Stimulated activated CD4-positive, alpha-beta T cell treated with anti-CD3 and anti-CD28 coated beads, Interleukin-2, amount 100 ng/mL, for 48 hours (primary cell): ENCODE measurements around the gene TERT.
"Not testable (repeated sequence)": the region's sequence is repeated elsewhere in the genome, so short reads cannot be mapped to it uniquely, and the experiment has no call there.

Experiments used
- DNase-seq, 2 donors: peaks; one replicate each; pipeline ENCODE4 v3.0.0-alpha.2; 2020

TERT gene

GRCh38 chr5:1294835-1295649, at the start of gene TERT:
Gene TERT (minus strand): TSS chr5:1295068. CDS start chr5:1294989, 79 bp downstream.
- DNase-seq: peak; percentile 76 to 80

- DNase-seq: peak; percentile 10 to 12
Observed at GRCh38 chr5:1343931-1344901, 49.3 kb upstream of the TERT start.

- DNase-seq: no peak
Observed at GRCh38 chr5:1343315-1343751, 48.5 kb upstream of the TERT start.

- not testable (repeated sequence) for DNase-seq
Observed at GRCh38 chr5:1342711-1343110, 47.8 kb upstream of the TERT start.

- no peak for DNase-seq
Observed at GRCh38 chr5:1342268-1342667, 47.4 kb upstream of the TERT start.

GRCh38 chr5:1341863-1342262, 47.0 kb upstream of the TERT start:
- no peak for DNase-seq

- DNase-seq: not testable (repeated sequence)
Observed at GRCh38 chr5:1339818-1340210, 44.9 kb upstream of the TERT start.

GRCh38 chr5:1339139-1339817, 44.4 kb upstream of the TERT start:
- DNase-seq: not testable (repeated sequence)

GRCh38 chr5:1338506-1339070, 43.7 kb upstream of the TERT start:
- no peak for DNase-seq

GRCh38 chr5:1338196-1338490, 43.3 kb upstream of the TERT start:
- DNase-seq: no peak

- DNase-seq: no peak
Observed at GRCh38 chr5:1337489-1338195, 42.8 kb upstream of the TERT start.

GRCh38 chr5:1336749-1337488, 42.1 kb upstream of the TERT start:
- no peak for DNase-seq

GRCh38 chr5:1336106-1336561, 41.3 kb upstream of the TERT start:
- no peak for DNase-seq

- DNase-seq: no peak
Observed at GRCh38 chr5:1335540-1336095, 40.8 kb upstream of the TERT start.

- DNase-seq: no peak
Observed at GRCh38 chr5:1334831-1335539, 40.1 kb upstream of the TERT start.

- DNase-seq: no peak
Observed at GRCh38 chr5:1333986-1334385, 39.1 kb upstream of the TERT start.

GRCh38 chr5:1333286-1333685, 38.4 kb upstream of the TERT start:
- not testable (repeated sequence) for DNase-seq

GRCh38 chr5:1332461-1333001, 37.7 kb upstream of the TERT start:
- DNase-seq: no peak

- DNase-seq: no peak
Observed at GRCh38 chr5:1331861-1332405, 37.1 kb upstream of the TERT start.
